H9 (cell line): ENCODE results near the gene AASS. TPM values are rescaled to one million over a fixed set of nuclear protein-coding genes. Genes with fewer than 3 reads are reported as not detected.

ENCODE experiments used
- DNase-seq: peaks from one replicate; pipeline ENCODE4 v3.0.0-alpha.2; 2017
- H2AFZ ChIP-seq: one replicate; pipeline ENCODE4 v1.6.1; 2013; ENCODE audit warnings: mild to moderate bottlenecking, low read length, control low read depth, moderate library complexity
- H2AK5ac ChIP-seq: 2 replicates; pipeline ENCODE4 v1.6.1; 2013; ENCODE audit warnings: low read length, control low read depth, mixed read lengths; ENCODE audit not compliant: insufficient read length
- H2BK120ac ChIP-seq: one replicate; pipeline ENCODE4 v1.6.1; 2013; ENCODE audit warnings: low read depth, mild to moderate bottlenecking, low read length, control low read depth, inconsistent platforms; ENCODE audit not compliant: poor library complexity, severe bottlenecking
- H2BK12ac ChIP-seq: 2 replicates; pipeline ENCODE4 v1.6.1; 2013; ENCODE audit warnings: low read length, control low read depth, mixed read lengths, low read depth; ENCODE audit not compliant: insufficient read length
- H2BK15ac ChIP-seq: 2 replicates; pipeline ENCODE4 v1.6.1; 2013; ENCODE audit warnings: low read depth, low read length, control low read depth
- H2BK20ac ChIP-seq: one replicate; pipeline ENCODE4 v1.6.1; 2013; ENCODE audit warnings: low read depth, mild to moderate bottlenecking, low read length, control low read depth, inconsistent platforms; ENCODE audit not compliant: poor library complexity, severe bottlenecking
- H2BK5ac ChIP-seq: 2 replicates; pipeline ENCODE4 v1.6.1; 2013; ENCODE audit warnings: low read length, control low read depth, mixed read lengths; ENCODE audit not compliant: insufficient read length
- H3K14ac ChIP-seq: 2 replicates; pipeline ENCODE4 v1.6.1; 2013; ENCODE audit warnings: low read length, control low read depth; ENCODE audit not compliant: insufficient read depth
- H3K18ac ChIP-seq: 2 replicates; pipeline ENCODE4 v1.6.1; 2013; ENCODE audit warnings: low read depth, mild to moderate bottlenecking, mixed read lengths, low read length, control low read depth; ENCODE audit not compliant: insufficient read length
- H3K23ac ChIP-seq: 2 replicates; pipeline ENCODE4 v1.6.1; 2013; ENCODE audit warnings: low read length, control low read depth, mixed read lengths, low read depth; ENCODE audit not compliant: insufficient read length
- H3K23me2 ChIP-seq: 2 replicates; pipeline ENCODE4 v1.6.1; 2013; ENCODE audit warnings: low read depth, mild to moderate bottlenecking, mixed read lengths, low read length, control low read depth; ENCODE audit not compliant: insufficient read length, poor library complexity, severe bottlenecking
- H3K27ac ChIP-seq: 2 replicates; pipeline ENCODE4 v1.5.1; 2013; ENCODE audit warnings: low read length, control low read depth, mixed read lengths, low read depth; ENCODE audit not compliant: insufficient read length
- H3K27me3 ChIP-seq: 2 replicates; pipeline ENCODE4 v1.6.1; 2013; ENCODE audit warnings: low read length, control low read depth, inconsistent platforms; ENCODE audit not compliant: insufficient read depth
- H3K4ac ChIP-seq: 2 replicates; pipeline ENCODE4 v1.6.1; 2013; ENCODE audit warnings: low read depth, mild to moderate bottlenecking, control low read depth, inconsistent platforms, low read length, moderate library complexity
- H3K4me1 ChIP-seq: 2 replicates; pipeline ENCODE4 v1.6.1; 2013; ENCODE audit warnings: low read length, control low read depth, inconsistent platforms; ENCODE audit not compliant: insufficient read depth
- H3K4me2 ChIP-seq: 2 replicates; pipeline ENCODE4 v1.6.1; 2013; ENCODE audit warnings: low read length, control low read depth, mixed read lengths; ENCODE audit not compliant: insufficient read length, insufficient read depth
- H3K56ac ChIP-seq: 2 replicates; pipeline ENCODE4 v1.6.1; 2013; ENCODE audit warnings: low read depth, mild to moderate bottlenecking, mixed read lengths, low read length, control low read depth; ENCODE audit not compliant: insufficient read length
- H3K79me1 ChIP-seq: 2 replicates; pipeline ENCODE4 v1.6.1; 2013; ENCODE audit warnings: low read depth, mild to moderate bottlenecking, moderate library complexity, low read length, control low read depth, inconsistent platforms; ENCODE audit not compliant: insufficient read depth, poor library complexity, severe bottlenecking
- H3K79me2 ChIP-seq: 2 replicates; pipeline ENCODE4 v1.6.1; 2013; ENCODE audit warnings: low read length, control low read depth, inconsistent platforms; ENCODE audit not compliant: insufficient read depth
- H3K9ac ChIP-seq: 2 replicates; pipeline ENCODE4 v1.6.1; 2013; ENCODE audit warnings: low read length, control low read depth, mixed read lengths; ENCODE audit not compliant: insufficient read length; ENCODE audit errors: extremely low read depth
- H3K9me3 ChIP-seq: one replicate; pipeline ENCODE4 v1.6.1; 2013; ENCODE audit warnings: low read depth, low read length, inconsistent platforms; ENCODE audit not compliant: control insufficient read depth
- H3T11ph ChIP-seq: one replicate; pipeline ENCODE4 v1.6.1; 2013; ENCODE audit warnings: mild to moderate bottlenecking, low read length, control low read depth, inconsistent platforms
- H4K20me1 ChIP-seq: one replicate; pipeline ENCODE4 v1.6.1; 2013; ENCODE audit not compliant: control insufficient read depth, insufficient read length, insufficient read depth
- H4K5ac ChIP-seq: 2 replicates; pipeline ENCODE4 v1.6.1; 2013; ENCODE audit warnings: low read depth, mild to moderate bottlenecking, mixed read lengths, low read length, control low read depth; ENCODE audit not compliant: insufficient read length
- H4K8ac ChIP-seq: replicated peaks from 2 replicates; pipeline ENCODE4 v1.6.1; 2013; ENCODE audit warnings: low read length, control low read depth, mixed read lengths, low read depth; ENCODE audit not compliant: insufficient read length
- H4K91ac ChIP-seq: 2 replicates; pipeline ENCODE4 v1.6.1; 2013; ENCODE audit warnings: low read depth, mild to moderate bottlenecking, moderate library complexity, mixed read lengths, low read length, control low read depth; ENCODE audit not compliant: insufficient read length
- H3K27ac Mint-ChIP-seq, 3 experiments: 2 replicates in 2 of 3; 3 replicates in 1 of 3; pipeline ENCODE4 v1.8.0; 2020 to 2021; ENCODE audit warnings: mixed read lengths in 3 of 3, mild to moderate bottlenecking in 1 of 3, moderate library complexity in 1 of 3
- H3K27me3 Mint-ChIP-seq: 2 replicates; pipeline ENCODE4 v1.8.0; 2021; ENCODE audit warnings: low read depth, mild to moderate bottlenecking, moderate library complexity, mixed read lengths
- H3K36me3 Mint-ChIP-seq, 3 experiments: 2 replicates in 2 of 3; 3 replicates in 1 of 3; pipeline ENCODE4 v1.8.0; 2020 to 2021; ENCODE audit warnings: low read depth in 3 of 3, mixed read lengths in 3 of 3; ENCODE audit not compliant: insufficient read depth in 1 of 3
- H3K4me1 Mint-ChIP-seq, 2 experiments: 2 replicates each; pipeline ENCODE4 v1.8.0; 2020; ENCODE audit warnings: mixed read lengths in 2 of 2
- H3K4me3 Mint-ChIP-seq, 2 experiments: 2 replicates in 1 of 2; 3 replicates in 1 of 2; pipeline ENCODE4 v1.8.0; 2020 to 2021; ENCODE audit warnings: mild to moderate bottlenecking in 2 of 2, mixed read lengths in 2 of 2, moderate library complexity in 1 of 2
- H3K9me3 Mint-ChIP-seq, 2 experiments: 2 replicates in 1 of 2; 3 replicates in 1 of 2; pipeline ENCODE4 v1.8.0; 2020; ENCODE audit warnings: mild to moderate bottlenecking in 2 of 2, mixed read lengths in 2 of 2, moderate library complexity in 1 of 2
- WGBS: extraction: QIAGEN DNeasy Blood & Tissue Kit; methylation state at CpG from one replicate; pipeline ENCODE4 v1.1.7; 2013; ENCODE audit warnings: missing lambda C conversion rate, low lambda C conversion rate, mixed read lengths; ENCODE audit not compliant: insufficient read length; ENCODE audit errors: extremely low coverage; 5-methylcytosine and 5-hydroxymethylcytosine counted together
- total RNA-seq: library from RNA; stranded (reverse); gene quantifications from 2 replicates; pipeline ENCODE4 v1.2.1, GENCODE V29; 2021
- TF ChIP-seq, protein P1 (sequence below): fragments of 200-600 bp; sonication (generic); conservative IDR thresholded peaks from 3 replicates; pipeline ENCODE4 v1.8.0; 2021; ENCODE audit warnings: antibody characterized with exemption, mild to moderate bottlenecking

The AASS gene
- total RNA-seq, 1 experiment from 2014 or later, result 398 TPM

DNA sequence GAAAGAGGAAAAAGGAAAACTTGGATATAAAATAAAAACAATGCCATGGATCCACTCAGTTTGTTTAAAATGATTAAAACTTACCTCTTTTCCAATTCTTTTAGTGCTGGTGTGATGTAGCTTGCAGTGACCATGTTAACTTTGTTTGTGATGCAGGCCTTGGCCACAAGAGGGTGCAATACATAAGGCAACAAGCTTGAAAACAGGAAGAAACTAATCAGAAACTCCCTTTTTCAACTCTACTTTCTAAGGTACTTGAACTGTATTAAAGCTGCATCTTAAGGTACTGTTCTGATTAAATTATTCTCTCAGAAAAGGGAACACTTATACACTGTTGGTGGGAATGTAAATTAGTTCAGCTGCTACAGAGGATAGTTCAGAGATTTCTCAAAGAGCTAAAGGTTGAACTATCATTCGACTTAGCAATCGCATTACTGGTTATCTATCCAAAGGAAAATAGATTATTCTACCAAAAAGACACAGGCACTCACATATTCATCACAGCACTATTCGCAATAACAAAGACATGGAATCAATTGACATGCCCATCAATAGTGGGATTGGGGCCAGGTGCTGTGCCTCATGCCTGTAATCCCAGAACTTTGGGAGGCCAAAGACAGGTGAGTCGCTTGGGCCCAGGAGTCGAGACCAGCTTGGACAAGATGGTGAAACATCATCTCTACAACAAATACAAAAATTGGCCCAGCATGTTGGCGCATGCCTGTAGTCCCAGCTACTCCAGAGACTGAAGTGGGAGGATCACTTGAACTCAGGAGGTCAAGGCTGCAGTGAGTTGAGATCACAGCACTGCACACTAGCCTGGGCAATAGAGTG, 50.9 kb downstream of the AASS start:
- Histone ChIP-seq H2BK12ac (no peak overlapping the region), H3K79me2 (no peaks in the 10 kb centered on the region), H3K14ac (no peak overlapping the region), H3K23me2 (no peaks in the 10 kb centered on the region), H4K8ac (no peak overlapping the region), H2AK5ac (no peak overlapping the region), H4K5ac (no peak overlapping the region), H3K4me2 (no peak overlapping the region), H2BK20ac (no peak overlapping the region), H3K4me1 (peaks cover 5% of the 10 kb centered on the region; the same call in 1 of the 2 replicates), H2BK15ac (no peak overlapping the region), H3K79me1 (peaks cover 2% of the 10 kb centered on the region), H4K20me1 (no peaks in the 10 kb centered on the region), H3K27me3 (no peaks in the 10 kb centered on the region), H2AFZ (no peak overlapping the region), H3K9me3 (no peaks in the 10 kb centered on the region), H2BK120ac (no peak overlapping the region), H2BK5ac (no peak overlapping the region), H4K91ac (no peak overlapping the region), H3K23ac (no peak overlapping the region), H3K9ac (no peak overlapping the region), H3K18ac (no peak overlapping the region), H3K4ac (no peak overlapping the region), H3K56ac (no peak overlapping the region), H3K27ac (no peak overlapping the region), H3T11ph (no peak overlapping the region)
- Mint-ChIP-seq H3K36me3 (peaks cover 26 to 80% (median 70%) of the 10 kb centered on the region in 3 experiments), H3K4me3 (no peak overlapping the region), H3K27ac (peak overlapping the region; percentile 50 to 66 (median 55); a peak in 6 of 7 replicates), H3K27me3 (no peaks in the 10 kb centered on the region), H3K9me3 (no peaks in the 10 kb centered on the region), H3K4me1 (peaks cover 18 to 29% of the 10 kb centered on the region in 2 experiments)
- TF ChIP-seq, protein P1, sequence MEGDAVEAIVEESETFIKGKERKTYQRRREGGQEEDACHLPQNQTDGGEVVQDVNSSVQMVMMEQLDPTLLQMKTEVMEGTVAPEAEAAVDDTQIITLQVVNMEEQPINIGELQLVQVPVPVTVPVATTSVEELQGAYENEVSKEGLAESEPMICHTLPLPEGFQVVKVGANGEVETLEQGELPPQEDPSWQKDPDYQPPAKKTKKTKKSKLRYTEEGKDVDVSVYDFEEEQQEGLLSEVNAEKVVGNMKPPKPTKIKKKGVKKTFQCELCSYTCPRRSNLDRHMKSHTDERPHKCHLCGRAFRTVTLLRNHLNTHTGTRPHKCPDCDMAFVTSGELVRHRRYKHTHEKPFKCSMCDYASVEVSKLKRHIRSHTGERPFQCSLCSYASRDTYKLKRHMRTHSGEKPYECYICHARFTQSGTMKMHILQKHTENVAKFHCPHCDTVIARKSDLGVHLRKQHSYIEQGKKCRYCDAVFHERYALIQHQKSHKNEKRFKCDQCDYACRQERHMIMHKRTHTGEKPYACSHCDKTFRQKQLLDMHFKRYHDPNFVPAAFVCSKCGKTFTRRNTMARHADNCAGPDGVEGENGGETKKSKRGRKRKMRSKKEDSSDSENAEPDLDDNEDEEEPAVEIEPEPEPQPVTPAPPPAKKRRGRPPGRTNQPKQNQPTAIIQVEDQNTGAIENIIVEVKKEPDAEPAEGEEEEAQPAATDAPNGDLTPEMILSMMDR, result peak; percentile 90
- no CpG with 5 or more reads among the region's 6 CpGs for WGBS
- peak; percentile 71 for DNase-seq
